ENCODE measurements around the gene ZNG1A. TPM values are rescaled to one million over a fixed set of nuclear protein-coding genes. Genes with fewer than 3 reads are reported as not detected.
"Not testable (repeated sequence)": the region's sequence is repeated elsewhere in the genome, so short reads cannot be mapped to it uniquely, and the experiment has no call there.

Gene ZNG1A
- polyA plus RNA-seq, 10 donors, result 31.3 to 59.7 (median 51.8) TPM

DNA sequence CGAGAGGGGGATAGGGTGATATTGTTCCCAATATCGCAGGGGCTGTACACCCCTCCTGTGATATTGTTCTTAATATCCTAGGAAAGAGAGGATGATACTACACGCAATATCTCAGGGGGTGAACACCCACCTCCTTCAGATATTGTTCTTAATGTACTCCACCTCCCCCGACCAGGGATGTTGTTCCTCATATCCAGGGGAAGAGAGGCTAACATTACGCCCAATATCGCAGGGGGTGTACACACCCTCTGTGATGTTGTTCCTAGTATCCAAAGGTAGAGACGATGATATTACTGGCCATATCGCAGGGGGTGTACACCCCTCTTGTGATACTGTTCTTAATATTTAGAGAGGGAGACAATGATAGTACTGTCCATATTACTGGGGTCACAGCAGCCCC is 72.9 kb downstream of the ZNG1A start:
- DNase-seq, result not testable (repeated sequence)

DNA sequence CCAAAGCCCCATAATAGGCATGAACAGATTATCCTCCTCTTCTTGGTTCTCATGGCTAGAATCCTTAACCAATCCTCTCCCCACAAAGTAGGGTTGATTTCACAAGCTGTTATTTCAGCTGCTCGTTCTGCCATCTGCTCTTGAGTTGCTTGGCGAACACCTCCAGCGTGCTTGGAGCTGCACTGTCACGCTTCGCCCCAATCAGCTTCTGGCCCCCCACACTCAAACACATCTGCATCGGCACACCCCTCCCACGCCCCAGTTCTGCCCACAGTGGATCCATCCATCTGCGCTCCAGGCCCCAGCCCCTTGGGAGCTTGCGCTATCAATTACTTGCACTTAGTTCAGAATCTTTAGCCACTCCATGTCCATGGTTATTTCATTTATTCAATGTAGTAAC is 78.4 kb downstream of the ZNG1A start:
- DNase-seq, result not testable (repeated sequence)

DNA sequence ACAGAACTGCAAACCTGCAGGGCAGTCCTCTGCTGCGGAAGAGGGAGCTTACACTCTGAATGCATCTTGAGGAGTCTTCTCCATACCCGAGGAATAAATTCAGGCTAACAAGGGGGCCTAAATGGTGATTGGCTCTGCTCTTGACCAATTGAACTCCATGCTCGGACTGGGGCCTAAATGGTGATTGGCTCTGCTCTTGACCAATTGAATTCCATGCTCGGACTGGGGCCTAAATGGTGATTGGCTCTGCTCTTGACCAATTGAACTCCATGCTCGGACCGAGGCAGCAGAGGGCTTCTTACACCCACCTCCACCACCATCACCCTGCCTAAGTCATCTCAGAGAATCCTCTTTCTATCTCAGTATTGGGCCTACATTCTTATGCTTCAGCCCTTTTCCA is 79.0 kb downstream of the ZNG1A start:
- not testable (repeated sequence) for DNase-seq

DNA sequence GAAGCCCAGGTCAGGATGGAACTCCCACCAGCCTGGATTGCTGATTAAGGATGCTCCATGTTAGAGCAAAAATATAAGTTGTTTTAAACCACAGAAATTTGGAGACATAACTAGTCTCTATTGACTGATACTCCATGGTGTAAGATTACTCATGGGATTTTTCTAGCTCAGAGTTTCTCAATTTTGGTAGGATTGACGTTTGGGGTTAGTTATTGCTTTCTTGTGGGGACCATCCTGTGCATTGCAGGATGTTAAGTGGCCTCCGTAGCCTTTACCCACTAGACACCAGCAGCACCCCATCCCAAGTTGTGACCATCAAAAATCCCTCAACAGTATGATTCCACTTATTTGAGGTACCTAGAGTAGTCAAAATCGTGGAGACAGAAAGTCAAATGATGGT is 80.1 kb downstream of the ZNG1A start:
- not testable (repeated sequence) for DNase-seq

DNA sequence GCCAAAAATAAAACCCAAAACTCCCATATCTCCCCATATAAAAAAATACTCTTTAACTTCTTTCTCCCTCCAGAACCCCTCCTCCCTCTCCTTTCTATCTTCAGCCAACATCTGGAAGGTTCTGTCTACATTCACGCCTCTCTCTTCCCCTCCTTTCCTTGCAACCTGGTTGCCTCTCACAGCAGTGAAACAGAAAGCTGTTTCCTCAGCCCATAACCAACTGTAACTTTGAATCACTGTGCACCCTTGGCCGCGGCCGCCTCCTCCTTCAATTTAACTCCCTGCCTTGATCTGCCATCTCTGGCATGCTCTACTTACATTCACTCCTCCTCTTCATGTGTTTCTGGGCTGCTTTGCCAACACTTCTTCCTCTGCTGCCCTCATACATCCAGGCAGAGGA is 83.9 kb downstream of the ZNG1A start:
- DNase-seq, result not testable (repeated sequence)

DNA sequence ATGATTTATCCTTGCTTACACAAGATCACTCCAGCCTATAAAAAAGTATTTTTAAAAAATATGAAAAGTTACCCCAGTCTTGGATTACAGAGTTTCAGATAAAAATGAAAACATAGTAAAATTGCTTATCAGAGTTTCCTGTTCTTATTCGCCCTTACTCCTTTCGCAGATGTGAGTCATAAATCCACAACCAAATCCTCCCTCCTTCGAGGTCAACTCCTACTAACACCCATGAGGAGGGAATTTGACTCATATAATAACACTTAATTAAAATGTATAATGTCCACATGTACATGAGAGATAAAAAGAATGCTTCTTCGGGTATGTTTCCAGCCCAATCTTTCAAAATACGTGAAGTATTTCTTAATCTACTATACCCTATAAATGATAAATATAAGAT is 84.5 kb downstream of the ZNG1A start:
- DNase-seq, result not testable (repeated sequence)

DNA sequence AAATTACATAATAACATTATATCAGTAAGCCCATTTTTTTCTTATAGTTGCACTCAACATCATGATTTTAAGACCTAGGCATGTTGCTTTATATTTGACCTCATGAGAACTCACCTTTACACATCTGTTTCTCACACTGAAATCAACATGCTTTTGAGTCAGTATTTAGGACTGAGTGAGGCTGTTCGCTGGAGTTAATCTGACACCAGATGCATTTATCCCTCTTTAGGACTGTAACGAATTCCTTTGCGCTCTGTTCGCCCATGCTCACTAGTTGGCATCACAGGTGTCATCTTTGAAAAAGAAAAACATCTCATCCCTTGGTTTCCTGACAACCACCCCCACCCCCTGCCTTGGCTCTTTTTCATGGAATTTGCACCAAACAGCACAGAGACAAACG is 84.9 kb downstream of the ZNG1A start:
- DNase-seq, result not testable (repeated sequence)

DNA sequence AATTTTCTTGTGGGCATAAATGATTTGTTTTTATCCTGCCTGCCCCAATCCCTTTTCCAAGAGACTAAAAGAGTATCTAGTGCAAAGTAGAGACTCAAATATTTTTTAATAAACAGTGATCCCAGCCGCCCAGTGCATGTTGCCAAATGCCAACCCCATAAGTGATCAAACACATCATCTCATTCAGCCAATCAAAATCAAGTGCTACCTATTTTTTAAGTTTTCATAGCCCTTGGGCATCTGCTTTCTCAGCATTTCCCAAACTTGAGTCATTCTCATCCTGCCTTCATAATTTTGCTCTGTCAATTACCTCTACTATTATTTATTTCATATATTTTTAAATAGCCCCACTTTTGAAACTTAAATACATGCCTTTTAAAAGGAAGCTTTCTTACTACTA is 88.0 kb downstream of the ZNG1A start:
- DNase-seq, result not testable (repeated sequence)

DNA sequence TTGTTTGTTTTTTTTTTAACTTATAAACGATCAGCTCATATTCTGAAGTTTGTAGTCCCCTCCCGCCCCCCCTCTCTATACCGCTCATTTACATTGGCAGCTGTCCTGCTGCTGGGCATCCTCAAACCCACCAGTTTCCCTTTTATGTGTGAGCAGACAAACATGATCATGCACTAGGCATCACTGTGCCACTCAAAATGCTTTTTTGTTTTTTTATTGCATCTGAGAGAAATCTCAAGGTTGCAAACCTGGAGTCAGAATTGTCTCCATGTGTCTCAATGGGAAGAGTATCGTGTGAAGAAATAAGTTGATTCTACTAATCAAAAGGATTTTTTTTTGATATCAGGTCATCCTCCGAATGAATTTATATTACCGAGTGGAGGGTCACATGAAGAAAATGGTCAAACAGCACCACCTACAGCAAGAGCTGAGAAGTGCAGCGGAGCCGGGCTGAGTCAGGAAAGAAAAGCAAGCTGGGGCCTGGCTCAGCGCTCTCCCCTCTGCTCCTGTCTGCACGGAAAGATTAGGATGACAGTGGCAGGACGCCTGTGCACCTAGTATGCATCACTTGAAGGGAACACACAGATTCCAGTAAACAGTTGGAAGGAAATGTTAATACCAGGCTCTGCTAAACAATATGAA is 90.3 kb downstream of the ZNG1A start:
- DNase-seq, result not testable (repeated sequence)

DNA sequence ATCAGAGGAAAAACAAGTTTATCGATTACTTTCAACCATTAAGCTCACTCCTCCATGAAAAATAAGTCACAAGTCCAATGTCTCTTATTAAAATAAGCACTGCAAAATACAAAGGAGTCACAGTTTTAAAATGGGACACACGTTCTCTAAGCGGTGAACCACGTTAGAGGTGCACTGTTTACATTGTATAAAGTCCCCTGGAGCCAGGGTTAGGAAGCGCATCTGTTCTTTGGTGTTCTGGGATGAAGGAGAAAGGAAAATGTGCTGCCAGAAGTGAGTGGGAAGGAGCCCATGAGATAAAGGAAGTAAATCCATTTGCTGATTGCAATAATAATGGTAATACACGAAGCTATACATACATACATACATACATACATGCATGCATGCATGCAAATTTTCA is 91.0 kb downstream of the ZNG1A start:
- not testable (repeated sequence) for DNase-seq

DNA sequence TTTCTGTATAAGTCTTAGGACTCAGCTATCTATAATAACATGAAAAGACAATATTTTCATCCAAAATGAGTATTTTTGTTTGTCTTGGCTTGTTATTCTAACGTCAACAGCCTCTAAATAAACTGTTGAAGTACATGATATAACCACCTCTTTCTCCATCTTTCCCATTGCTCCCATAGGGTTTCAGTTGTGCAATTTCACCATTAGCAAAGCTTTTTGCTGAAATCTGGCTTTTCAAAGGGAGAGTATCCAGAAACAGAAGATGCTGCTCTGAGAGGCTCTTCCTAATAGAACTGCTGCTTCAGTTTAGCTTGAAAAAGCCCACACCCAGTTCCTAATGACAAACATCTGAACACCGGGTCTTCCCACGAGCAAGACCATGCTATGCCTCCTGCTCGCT is 91.8 kb downstream of the ZNG1A start:
- not testable (repeated sequence) for DNase-seq

DNA sequence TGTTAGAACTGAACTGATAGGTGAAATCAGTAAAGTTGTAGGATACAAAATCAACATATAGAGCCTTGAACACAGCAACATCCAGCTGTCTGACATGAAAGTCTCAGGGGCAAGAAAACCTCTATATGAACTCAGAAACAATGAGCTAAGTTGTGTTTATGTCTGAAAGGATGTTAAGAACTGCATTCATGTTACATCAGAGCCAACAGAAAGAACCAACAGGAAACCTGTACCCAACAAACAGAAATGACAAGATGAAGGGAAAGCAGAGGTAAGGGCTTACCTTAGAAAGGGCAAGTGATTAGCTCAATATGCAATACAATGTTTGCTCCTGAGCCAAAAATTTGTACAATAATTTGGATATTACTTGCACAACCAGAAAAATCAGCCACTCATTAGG is 92.2 kb downstream of the ZNG1A start:
- not testable (repeated sequence) for DNase-seq

DNA sequence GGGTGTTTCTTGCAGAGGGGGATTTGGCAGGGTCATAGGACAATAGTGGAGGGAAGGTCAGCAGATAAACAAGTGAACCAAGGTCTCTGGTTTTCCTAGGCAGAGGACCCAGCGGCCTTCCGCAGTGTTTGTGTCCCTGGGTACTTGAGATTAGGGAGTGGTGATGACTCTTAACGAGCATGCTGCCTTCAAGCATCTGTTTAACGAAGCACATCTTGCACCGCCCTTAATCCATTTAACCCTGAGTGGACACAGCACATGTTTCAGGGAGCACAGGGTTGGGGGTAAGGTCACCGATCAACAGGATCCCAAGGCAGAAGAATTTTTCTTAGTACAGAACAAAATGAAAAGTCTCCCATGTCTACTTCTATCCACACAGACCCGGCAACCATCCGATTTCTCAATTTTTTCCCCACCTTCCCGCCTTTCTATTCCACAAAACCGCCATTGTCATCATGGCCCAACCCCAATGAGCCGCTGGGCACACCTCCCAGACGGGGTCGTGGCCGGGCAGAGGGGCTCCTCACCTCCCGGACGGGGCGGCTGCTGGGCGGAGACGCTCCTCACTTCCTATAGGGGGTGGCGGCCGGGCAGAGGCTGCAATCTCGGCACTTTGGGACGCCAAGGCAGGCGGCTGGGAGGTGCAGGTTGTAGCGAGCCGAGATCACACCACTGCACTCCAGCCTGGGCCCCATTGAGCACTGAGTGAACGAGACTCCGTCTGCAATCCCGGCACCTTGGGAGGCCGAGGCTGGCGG is 95.7 kb downstream of the ZNG1A start:
- not testable (repeated sequence) for DNase-seq

DNA sequence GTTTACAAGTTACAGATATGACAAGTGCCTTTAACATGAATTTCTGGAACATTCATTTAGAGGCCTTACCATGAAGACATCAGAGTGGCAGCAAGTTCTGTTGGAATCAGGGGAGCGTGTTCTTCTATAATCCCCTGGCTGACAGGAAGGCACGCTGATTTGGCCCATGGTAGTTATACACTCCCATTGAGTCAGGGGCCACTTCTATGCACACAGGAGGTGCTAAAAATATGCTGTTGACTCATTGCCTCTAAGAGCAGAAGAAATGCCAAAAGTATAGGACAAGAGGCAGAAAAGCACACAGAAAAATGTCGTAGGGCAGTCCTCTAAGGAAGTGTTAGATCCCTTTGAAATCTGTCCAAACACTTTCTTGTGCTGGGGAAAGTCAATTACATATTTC is 100.5 kb downstream of the ZNG1A start:
- not testable (repeated sequence) for DNase-seq

DNA sequence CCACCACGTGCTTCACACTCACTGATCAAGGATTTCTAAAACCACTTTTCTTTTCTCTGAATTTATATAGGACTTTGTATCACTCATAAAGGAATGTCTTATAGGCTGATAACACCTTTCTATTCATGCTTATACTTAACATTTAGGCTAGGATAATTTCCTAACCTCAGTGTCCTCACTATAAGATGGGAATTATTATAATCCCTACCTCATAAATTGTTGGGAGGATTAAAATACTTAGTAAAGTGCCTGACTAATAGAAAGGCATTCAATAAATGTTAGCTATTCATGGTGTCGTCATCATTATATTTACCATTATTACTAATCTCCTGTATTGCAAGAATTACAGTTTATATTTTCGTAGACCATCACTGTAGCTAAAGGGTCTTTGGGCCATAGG is 102.5 kb downstream of the ZNG1A start:
- DNase-seq, result not testable (repeated sequence)

DNA sequence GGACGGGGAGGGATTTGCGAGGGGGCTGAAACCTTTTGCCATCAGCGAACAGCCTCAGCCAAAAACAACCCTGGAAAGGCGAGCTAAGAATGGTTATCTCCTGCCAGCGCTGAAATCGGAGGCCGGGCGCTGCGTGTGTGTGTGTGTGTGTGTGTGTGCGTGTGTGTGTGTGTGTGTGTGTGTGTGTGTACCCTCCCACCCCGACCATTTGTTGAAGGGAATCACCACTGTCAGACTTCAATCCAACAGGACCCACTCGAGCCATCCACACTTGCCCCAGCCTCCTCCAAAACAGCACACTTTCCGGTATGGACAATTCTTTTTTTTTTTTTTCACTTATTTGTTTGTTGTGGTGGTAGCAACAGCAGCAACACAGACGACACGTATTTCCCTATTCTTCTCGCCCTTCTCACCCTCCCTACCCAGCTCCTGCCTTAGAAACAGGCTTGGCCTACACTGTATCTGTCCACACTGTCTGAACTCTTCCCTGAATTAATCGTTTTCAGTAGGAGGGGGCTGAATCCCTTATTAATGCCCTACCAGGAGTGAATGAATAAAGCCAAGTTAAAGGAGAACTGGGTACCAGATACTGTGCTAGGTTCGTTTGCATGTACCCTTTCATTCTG is 104.8 kb downstream of the ZNG1A start:
- DNase-seq, result peak in 2 of 3 donors; percentile 5 to 31

DNA sequence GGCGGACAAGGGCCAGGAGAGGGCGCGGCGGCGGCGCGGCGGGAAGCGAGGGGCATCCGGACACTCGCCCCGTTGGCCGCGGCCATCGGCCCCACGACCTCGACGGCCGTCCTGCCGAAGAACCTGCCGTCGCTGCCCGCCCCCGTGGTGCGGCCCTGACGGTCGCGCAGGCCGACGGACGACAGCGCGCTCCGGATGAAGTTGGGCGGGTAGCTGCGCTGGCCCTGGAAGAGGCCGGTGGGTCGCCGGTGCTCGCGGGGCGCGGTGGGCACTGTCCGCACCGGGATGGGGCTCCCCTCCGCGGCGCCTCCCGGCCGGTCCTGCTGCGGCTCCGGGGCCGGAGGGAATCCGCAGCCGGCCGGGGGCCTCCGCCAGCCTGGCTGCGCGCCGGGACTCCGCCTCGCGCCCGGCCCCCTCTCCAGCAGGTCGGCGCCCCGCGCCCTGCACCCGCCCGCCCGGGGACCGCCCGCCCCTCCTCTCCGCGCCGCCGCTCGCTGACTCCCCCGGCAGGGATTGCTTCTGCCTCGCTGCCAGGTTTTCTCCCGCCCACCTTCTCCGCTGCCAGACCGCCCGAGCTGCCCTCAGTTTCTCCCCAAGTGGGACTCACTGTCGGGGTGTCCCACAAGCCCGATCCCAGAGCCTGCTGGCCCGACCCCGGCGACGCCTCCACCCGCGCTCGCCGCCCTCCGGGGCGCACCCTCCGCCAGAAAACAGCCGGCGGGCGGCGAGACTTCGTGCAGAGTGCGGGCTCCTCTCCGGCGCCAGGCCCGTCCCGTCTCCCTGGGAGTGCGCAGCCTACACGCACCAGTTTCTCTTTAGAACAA is 105.6 kb downstream of the ZNG1A start:
- DNase-seq, result peak in 2 of 3 donors; percentile 20 to 59

Other genes starting within 250 kb of the ZNG1A start
- gene WASHC1, start 149.6 kb downstream of the ZNG1A start, polyA plus RNA-seq (ENCODE audit: insufficient read length in 10 of 10), result 10 to 100 TPM in 8 of 10 donors, 1 to 10 TPM in 2; 9.3 to 20.8 (median 14.0) TPM
- 1 to 10 TPM in 4 of 10 donors, under 1 TPM in 6; 0.44 to 2.4 (median 0.76) TPM for gene FOXD4, start 60.6 kb downstream of the ZNG1A start, polyA plus RNA-seq (ENCODE audit: insufficient read length in 10 of 10)
- gene DOCK8, start 35.8 kb upstream of the ZNG1A start, polyA plus RNA-seq (ENCODE audit: insufficient read length in 10 of 10), result 10 to 100 TPM in 4 of 10 donors, 1 to 10 TPM in 6; 5.4 to 11.2 (median 7.6) TPM

All from muscle of back (tissue), 11 donors.